Measurements from ENCODE around the gene RTL3.

Gene RTL3

DNA sequence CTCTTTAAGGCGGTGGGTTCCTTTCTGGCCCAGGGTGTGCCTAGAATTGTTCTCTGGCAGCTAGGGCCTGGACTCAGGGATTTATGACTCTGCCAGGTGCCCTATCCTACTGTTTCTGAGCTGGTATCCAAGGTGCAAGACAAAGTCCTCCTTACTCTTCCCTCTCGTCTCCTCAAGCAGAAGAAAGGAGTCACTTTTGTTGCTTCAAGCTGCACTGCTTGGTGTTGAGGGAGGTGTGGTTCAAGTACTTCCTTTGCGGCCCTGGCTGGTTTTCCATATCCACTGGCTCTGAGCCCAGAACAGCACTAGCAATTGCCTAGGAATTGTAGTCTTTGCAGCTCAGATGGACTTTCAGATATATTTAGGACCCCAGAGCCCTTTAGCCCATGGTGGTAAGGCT, 39.3 kb downstream of the RTL3 start:
- DNase-seq (ENCODE audit: low read depth in 2 of 2): no peak

GRCh38 chrX:78618987-78619386, 40.1 kb downstream of the RTL3 start:
- DNase-seq (ENCODE audit: low read depth in 2 of 2): no peak

GRCh38 chrX:78614264-78614663, 44.9 kb downstream of the RTL3 start:
- DNase-seq (ENCODE audit: low read depth in 2 of 2): no peak
